Frontal cortex (tissue), 4 donors: Measurements from ENCODE around the gene RIPOR3. TPM values are rescaled to one million over a fixed set of nuclear protein-coding genes. Genes with fewer than 3 reads are reported as not detected.

Experiments used
- DNase-seq, 2 donors: peaks; one replicate each; pipeline ENCODE4 v3.0.0; 2012; ENCODE audit warnings: low spot score in 2 of 2
- FAIRE-seq: peaks from 2 replicates; lab custom pipeline; 2012; peaks lifted over from hg19 to GRCh38; lab: Jason Lieb, UNC
- total RNA-seq: library from RNA; depleted of rRNA; stranded (reverse); fragments of >200 nt; gene quantifications from one replicate; pipeline ENCODE4 v1.2.3, GENCODE V29; 2014
- donor health status: control.
- donor health status: control.
- donor health status: control.

Gene RIPOR3, protein sequence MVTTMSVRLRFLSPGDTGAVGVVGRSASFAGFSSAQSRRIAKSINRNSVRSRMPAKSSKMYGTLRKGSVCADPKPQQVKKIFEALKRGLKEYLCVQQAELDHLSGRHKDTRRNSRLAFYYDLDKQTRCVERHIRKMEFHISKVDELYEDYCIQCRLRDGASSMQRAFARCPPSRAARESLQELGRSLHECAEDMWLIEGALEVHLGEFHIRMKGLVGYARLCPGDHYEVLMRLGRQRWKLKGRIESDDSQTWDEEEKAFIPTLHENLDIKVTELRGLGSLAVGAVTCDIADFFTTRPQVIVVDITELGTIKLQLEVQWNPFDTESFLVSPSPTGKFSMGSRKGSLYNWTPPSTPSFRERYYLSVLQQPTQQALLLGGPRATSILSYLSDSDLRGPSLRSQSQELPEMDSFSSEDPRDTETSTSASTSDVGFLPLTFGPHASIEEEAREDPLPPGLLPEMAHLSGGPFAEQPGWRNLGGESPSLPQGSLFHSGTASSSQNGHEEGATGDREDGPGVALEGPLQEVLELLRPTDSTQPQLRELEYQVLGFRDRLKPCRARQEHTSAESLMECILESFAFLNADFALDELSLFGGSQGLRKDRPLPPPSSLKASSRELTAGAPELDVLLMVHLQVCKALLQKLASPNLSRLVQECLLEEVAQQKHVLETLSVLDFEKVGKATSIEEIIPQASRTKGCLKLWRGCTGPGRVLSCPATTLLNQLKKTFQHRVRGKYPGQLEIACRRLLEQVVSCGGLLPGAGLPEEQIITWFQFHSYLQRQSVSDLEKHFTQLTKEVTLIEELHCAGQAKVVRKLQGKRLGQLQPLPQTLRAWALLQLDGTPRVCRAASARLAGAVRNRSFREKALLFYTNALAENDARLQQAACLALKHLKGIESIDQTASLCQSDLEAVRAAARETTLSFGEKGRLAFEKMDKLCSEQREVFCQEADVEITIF
- 0.41 TPM for total RNA-seq

DNA sequence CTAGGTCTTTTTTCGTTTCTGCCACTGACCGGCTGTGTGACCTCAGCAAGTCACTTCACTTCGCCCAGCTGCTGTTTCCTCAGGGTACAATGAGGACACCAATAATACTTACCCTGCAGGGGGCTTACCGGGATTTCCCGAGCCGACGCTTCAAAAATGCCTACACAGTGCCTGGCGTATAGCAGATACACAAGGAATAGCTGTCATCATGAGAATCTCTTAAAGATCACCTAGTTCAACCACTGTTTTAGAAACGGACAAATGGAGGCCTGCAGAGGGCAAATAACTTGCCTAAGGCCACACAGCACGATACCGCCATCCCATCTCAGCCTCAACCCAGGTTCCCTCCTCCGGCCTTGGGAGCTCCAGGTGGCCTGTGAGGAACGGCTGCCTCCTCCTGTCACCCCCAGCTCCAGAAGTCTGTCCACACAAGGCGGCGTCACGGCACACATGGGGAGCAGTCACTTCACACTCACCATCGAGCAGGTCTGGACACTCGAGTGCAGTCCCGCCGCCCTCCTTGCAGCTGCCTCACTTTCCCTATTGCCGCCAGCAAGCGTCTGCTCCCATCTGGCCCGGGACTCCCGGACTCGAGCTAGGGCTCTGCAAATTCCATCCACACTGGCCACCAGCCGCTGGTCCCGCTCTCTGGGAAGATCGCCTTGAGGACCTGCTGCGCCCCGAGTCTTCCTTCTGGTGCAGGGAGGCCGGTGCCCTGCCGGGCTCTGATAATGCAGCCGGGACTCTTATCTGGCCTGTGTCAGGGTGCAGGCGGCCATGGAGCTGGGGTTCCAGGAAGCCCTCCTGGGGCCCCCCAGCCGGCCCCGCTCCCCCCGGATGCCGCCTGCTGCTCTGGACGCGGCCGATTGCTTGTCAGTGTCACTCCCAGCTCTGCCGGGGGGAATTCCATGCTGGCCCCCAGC lies at the start of gene RIPOR3:
RIPOR3 (minus strand) TSS at position 893 of the 923 bp plus-strand sequence; CDS start at position 479, 414 bp downstream.
- FAIRE-seq (no peak), DNase-seq (no peak)

- FAIRE-seq: no peak
Observed at GRCh38 chr20:50737352-50737751, 46.0 kb upstream of the RIPOR3 start.

DNA sequence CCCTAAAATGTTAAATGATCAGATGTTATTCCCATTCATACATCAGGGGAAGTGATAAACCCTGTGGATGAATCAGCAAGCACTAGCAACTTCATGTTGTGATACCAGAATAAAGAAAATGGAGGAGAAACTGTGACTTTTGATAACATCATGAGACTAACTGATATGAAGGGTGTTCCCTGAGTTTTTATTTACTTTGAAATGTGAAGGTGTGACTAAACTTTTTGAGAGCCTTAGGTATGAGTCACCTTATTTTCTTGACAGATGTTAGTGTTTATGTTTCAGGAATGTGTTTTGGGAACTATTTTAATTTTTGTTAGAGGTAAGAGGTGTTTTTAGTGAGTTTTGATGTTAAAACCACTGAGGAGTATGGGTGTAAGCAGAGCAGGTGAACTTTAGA lies 44.5 kb upstream of the RIPOR3 start:
- DNase-seq (no peak), FAIRE-seq (no peak)

More at GRCh38 chr20:50737352-50737751, 46.0 kb upstream of the RIPOR3 start:
- no peak for DNase-seq

GRCh38 chr20:50734730-50735679 lies 43.7 kb upstream of the RIPOR3 start:
- no peak for DNase-seq
- no peak for FAIRE-seq

- FAIRE-seq: no peak
- DNase-seq: no peak
Observed at GRCh38 chr20:50733644-50734349, 42.5 kb upstream of the RIPOR3 start.

GRCh38 chr20:50731930-50732690 lies 40.8 kb upstream of the RIPOR3 start:
- DNase-seq (no peak), FAIRE-seq (no peak)

DNA sequence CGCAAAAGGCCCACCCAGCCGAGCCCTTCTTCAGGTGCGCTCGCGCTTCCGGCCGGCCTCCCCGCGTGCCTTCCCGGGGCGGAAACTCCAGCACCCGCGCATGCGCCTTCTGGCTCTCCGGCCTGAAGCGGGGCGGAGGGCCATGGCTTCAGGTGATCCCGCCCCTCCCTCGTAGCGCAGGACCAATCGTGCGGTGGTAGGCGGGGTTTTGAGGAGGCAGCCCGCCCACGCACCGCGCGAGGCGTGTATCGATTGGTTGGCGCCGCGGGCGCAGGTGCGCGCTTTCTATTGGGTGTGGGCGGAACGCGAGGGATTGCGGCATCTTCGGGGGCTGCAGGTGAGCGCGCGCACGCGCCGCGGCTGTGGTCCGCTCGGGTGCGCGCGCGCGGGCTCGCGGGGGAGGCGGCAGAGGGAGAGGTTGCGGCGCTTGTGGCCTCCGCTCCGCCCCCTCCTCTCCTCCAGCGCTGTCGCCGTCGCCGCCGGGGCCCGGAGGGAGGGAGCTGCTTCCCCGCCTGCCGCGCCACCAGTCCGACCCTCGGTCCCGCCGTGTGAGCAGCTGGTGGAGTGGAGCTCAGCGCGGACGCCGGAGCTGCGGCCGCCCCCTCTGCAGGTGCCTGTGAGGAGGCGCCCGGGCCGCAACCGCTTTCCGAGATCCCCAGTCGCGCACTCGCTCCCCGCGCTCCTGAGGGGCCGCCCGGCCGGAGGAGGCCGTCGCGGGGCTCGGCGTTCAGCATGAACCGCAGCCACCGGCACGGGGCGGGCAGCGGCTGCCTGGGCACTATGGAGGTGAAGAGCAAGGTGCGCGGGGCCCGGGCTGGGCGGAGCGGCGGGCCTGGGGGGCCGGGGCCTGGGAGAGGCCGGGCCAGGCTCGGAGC lies 40.0 kb upstream of the RIPOR3 start, which contains the start of gene PARD6B:
PARD6B (plus strand) TSS at position 526 of the 875 bp plus-strand sequence; CDS start at position 733, 207 bp downstream.
- FAIRE-seq: no peak
- peak; percentile 98 to 99 for DNase-seq

DNA sequence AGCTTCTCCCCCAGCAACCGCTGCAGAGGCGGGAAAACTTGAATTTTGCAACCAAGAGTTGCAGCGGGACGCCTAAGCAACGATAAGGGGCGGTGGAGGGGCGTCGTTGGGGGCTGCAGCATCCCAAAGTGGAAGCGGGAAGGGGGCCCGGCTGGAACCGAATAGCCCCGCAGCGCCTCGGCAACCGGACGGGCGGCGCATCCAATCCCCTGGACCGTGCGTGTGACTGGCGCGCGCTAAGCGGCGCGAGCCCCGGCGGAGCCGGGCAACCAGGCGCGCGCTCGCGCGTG lies 39.4 kb upstream of the RIPOR3 start:
- no peak for FAIRE-seq

GRCh38 chr20:50729901-50730764 lies 38.8 kb upstream of the RIPOR3 start:
- FAIRE-seq: no peak
- peak; percentile 29 to 40 for DNase-seq

More for the DNA sequence above, 39.4 kb upstream of the RIPOR3 start:
- no peak for DNase-seq

GRCh38 chr20:50728981-50729874 lies 37.9 kb upstream of the RIPOR3 start:
- DNase-seq: no peak
- FAIRE-seq: no peak

DNA sequence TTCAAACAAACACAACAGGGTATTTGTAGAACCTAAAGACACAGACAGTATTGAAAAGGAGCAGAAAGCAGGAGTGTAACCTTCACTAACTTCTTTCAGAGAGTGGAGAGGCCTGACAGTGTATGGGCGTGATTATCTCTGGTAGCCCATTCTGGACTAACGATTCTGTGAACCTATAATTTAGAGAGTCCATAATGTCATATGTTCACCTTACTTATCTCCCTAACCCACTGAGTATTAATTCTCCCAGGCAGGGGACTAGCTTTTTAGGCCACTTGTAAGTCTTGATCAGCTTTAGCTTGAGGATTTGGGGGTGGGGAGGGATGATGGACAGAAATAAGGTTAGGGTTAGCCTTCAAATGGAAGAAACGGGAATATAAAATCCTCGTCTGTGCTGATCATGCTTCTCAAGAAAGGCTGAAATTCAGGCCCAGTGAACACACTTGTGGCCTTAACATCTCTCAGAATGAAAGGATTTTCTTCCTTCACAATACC lies 37.2 kb upstream of the RIPOR3 start:
- DNase-seq (no peak), FAIRE-seq (no peak)

- no peak for DNase-seq
- no peak for FAIRE-seq
Observed at GRCh38 chr20:50727792-50728485, 36.6 kb upstream of the RIPOR3 start.

GRCh38 chr20:50726955-50727791 lies 35.8 kb upstream of the RIPOR3 start:
- no peak for FAIRE-seq

More at GRCh38 chr20:50726955-50727791, 35.8 kb upstream of the RIPOR3 start:
- DNase-seq: no peak
